ENCODE measurements around the gene PDZD2. TPM values are rescaled to one million over a fixed set of nuclear protein-coding genes. Genes with fewer than 3 reads are reported as not detected.
A peak's percentile ranks its signal among the peaks of the same experiment; 100 is the strongest.

The PDZD2 gene
- total RNA-seq, 1 donor from 2014 or later: 59.4 TPM

DNA sequence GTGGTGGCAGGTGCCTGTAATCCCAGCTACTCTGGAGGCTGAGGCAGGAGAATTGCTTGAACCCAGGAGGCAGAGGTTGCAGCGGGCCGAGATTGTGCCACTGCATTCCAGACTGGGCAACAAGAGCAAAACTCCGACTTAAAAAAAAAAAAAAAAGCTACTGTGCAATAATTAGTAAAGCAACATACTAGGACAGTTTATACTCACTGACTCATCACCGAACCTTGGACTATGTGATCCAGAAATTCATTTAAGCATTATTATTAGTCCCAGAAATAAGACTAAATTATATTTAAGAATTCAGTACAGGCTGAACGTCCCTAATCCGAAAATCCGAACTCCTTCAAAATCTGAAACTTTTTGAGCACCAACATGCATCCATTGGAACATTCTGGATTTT is 497.4 kb downstream of the PDZD2 start:
- intact Hi-C loops (cut with DNase I): no loop called here
- no peak for ATAC-seq
- DNase-seq (ENCODE audit: missing footprints): no peak

DNA sequence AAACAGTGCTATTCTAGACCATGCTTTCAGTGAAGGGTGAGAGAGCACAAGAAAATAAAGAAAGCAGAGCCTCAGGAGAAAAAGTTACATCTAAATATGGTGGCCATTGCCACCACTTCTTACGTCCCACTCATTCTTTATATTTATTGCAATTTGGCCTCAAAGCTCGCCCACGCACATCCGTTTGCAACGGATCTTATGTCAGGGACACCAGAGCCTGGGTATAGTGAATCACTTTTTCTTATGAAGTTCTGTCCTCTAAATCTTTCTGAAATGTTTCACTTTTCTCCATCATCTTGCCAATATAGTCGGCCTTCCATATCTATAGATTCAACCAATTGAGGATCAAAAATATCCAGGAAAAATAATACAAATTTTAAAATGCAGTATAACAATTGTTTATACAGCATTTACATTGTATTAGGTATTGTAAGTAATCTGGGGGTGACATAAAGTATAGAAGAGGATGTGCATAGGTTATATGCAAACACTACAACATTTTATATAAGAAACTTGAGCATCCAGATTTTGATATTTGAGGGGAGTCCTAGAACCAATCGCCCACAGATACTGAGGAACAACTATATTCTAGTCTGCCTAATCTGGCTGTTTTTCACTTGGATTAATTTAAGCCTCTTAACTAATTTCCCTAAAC is 500.0 kb downstream of the PDZD2 start:
- DNase-seq (ENCODE audit: missing footprints): no peak
- intact Hi-C loops (cut with DNase I): no loop called here
- no peak for ATAC-seq

DNA sequence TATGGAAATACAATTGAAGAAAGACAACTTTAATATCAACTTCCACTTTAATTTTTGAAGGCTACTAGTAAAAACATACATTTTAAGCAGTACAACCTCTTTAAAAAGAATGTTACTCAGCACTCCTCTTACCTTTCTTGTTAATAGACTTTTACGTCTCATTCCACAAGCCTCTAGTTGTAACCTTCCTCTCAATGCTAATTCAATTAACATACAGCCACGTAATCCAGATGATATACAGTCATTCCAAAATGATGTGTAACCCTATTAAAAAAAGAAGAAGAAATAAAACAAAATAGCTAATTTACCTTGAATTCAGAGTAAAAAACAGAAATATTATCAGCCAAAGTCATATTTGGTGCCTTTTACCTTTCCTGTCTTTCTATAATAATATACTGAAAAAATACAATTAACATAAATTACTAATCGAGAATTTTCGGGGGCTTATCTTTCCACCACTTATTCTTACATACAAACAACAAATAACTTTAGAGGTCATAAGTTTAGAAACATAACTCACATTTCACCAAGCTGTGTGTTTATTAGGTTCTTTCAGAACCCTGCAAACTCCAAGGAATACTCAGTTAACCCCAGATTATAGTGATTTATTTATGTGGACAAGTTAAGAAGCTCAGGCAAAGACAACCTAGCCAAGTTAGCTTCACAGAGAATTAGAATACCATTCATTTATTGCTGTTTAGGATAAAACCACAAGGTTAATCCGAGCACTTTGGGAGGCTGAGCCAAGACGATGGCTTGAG is 504.9 kb downstream of the PDZD2 start:
- ATAC-seq (no peak), DNase-seq (ENCODE audit: missing footprints) (no peak)
- intact Hi-C loops (cut with DNase I): no loop called here

GRCh38 chr5:32144378-32145207 is 505.7 kb downstream of the PDZD2 start:
- ATAC-seq (peak; percentile 73), DNase-seq (ENCODE audit: missing footprints) (no peak)
- intact Hi-C loops (cut with DNase I): no loop called here

- no peak for DNase-seq (ENCODE audit: missing footprints)
- intact Hi-C loops (cut with DNase I): no loop called here
- peak; percentile 24 for ATAC-seq
These were observed 506.4 kb downstream of the PDZD2 start for GRCh38 chr5:32145378-32145777.

DNA sequence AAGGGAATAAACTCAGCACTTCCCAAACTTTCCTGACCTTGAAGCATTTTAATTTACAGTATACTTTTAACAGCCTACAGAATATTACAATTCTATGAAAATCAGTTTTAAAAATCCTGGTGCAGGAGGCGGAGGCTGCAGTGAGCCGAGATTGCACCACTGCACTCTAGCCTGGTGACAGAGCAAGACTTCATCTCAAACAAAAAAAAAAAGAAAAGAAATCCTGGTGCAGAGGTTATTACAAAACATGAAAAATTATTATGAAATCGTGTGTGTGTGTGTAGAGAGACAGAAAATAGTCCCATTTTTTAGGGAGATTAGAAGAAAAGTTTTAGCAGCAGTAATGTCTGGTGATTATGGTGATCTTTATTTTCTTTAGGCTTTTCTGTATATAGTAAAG is 508.3 kb downstream of the PDZD2 start:
- ATAC-seq (peak; percentile 36), DNase-seq (ENCODE audit: missing footprints) (no peak)
- intact Hi-C loops (cut with DNase I): no loop called here

- DNase-seq (ENCODE audit: missing footprints) (no peak), ATAC-seq (no peak)
These were observed 509.0 kb downstream of the PDZD2 start for GRCh38 chr5:32147959-32148358.

GRCh38 chr5:32150366-32150765 is 511.4 kb downstream of the PDZD2 start:
- intact Hi-C loops (cut with DNase I): no loop called here
- DNase-seq (ENCODE audit: missing footprints): no peak
- ATAC-seq: no peak

More at GRCh38 chr5:32147959-32148358, 509.0 kb downstream of the PDZD2 start:
- intact Hi-C loops (cut with DNase I): no loop called here

- no peak for DNase-seq (ENCODE audit: missing footprints)
- intact Hi-C loops (cut with DNase I): no loop called here
- ATAC-seq: no peak
These were observed 512.3 kb downstream of the PDZD2 start for GRCh38 chr5:32151198-32151597.

GRCh38 chr5:32153723-32154122 is 514.8 kb downstream of the PDZD2 start:
- intact Hi-C loops (cut with DNase I): no loop called here
- DNase-seq (ENCODE audit: missing footprints) (no peak), ATAC-seq (peak; percentile 63)

DNA sequence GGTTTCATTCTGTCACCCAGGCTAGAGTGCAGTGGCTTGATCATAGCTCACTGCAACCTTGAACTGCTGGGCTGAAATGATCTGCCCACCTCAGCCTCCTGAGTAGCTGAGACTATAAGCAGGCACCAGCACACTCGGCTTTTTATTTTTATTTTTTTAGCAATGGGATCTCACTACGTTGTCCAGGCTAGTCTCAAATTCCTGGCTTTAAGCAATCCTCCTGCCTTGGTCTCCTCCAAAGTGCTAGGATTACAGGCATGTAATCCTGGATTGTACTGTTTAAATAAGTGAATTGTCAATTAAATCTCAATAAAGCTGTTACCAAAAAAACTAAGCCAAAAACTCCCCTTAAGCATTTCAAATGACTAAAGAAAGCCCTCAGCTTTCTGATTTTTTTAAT is 516.3 kb downstream of the PDZD2 start:
- no peak for ATAC-seq
- no peak for DNase-seq (ENCODE audit: missing footprints)
- intact Hi-C loops (cut with DNase I): no loop called here

- DNase-seq (ENCODE audit: missing footprints) (no peak), ATAC-seq (no peak)
- intact Hi-C loops (cut with DNase I): no loop called here
These were observed 517.7 kb downstream of the PDZD2 start for GRCh38 chr5:32156635-32157034.

- intact Hi-C loops (cut with DNase I): no loop called here
- no peak for ATAC-seq
These were observed 518.1 kb downstream of the PDZD2 start for GRCh38 chr5:32157078-32157477.

GRCh38 chr5:32158679-32158975 is 519.7 kb downstream of the PDZD2 start:
- intact Hi-C loops (cut with DNase I): no loop called here
- DNase-seq (ENCODE audit: missing footprints) (no peak), ATAC-seq (no peak)

More at GRCh38 chr5:32157078-32157477, 518.1 kb downstream of the PDZD2 start:
- DNase-seq (ENCODE audit: missing footprints): no peak

DNA sequence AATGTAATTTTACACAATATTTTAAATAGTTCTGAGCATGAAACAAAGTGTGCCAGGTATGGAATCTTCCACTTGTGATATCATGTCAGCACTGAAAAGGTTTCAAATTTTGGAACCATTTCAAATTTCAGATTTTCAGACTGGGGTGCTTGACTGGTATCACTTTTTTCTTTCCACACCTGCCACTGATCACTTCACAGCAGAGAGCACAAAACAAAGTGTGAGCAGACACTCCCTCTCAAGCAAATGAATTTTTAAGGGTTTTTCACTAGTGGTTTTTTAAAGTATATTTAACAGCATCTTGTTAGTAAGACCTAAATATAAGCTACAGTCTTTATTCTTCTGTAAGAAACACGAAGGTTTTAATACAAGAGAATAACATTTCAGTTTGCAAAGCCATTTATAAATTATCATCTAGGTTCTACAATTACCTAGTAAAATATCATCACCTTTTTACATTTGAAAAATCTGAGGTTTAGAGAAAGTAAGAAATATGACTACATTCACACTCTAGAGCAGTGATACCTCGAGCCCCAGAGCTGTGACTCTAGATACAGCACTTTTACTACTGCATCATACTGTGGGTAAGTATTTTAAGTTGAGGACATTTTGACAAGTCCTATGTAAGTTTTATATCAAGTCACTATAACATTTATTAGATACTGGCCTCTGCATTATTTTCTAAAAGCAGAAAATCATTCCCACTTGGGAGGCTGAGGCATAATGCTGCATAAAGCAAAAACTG is 520.6 kb downstream of the PDZD2 start:
- DNase-seq (ENCODE audit: missing footprints) (no peak), ATAC-seq (no peak)
- intact Hi-C loops (cut with DNase I): no loop called here

DNA sequence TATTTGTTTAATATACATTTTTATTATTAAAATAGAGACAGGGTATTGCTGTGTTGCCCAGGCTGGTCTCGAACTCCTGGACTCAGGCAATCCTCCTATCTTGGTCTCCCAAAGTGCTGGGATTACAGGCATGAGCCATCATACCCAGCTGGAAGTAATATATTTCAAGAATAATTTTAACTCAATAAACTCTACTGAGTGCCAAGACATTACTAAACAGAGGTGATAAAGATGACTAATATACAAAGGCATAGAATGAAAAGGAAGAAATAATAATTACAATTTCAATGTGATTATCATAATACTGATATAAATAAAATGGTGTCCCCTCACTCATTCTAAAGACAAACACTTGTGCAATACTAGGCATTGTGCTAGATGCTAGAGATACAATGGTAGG is 521.3 kb downstream of the PDZD2 start:
- ATAC-seq (no peak), DNase-seq (ENCODE audit: missing footprints) (no peak)
- intact Hi-C loops (cut with DNase I): no loop called here
